ENCODE measurements around the gene DENND5A. TPM values are rescaled to one million over a fixed set of nuclear protein-coding genes. Genes with fewer than 3 reads are reported as not detected.

Gene DENND5A
- total RNA-seq, 4 donors from 2014 or later = 18.9 to 117 (median 22.7) TPM

GRCh38 chr11:9133956-9134355, 131.2 kb downstream of the DENND5A start:
- Histone ChIP-seq H3K27ac (no peak overlapping the region), H3K4me3 (no peak overlapping the region), H3K9me3 (no peaks in the 10 kb centered on the region), H3K27me3 (no peaks in the 10 kb centered on the region), H3K4me1 (peaks cover 0 to 16% (median 13%) of the 10 kb centered on the region in 4 donors), H3K36me3 (no peaks in the 10 kb centered on the region)
- intact Hi-C loops (cut with DNase I; ENCODE audit: low total_unique reads) = no loop called here
- 91 to 94% methylated on average over 2 of the region's 2 CpGs for WGBS, 2 donors (ENCODE audit: low coverage in 1 of 2)
- in situ Hi-C loops (cut with MboI; ENCODE audit: low pct_ligation_motif_present in 1 of 4, low pct_unique_long_range_greater_than_20kb in 1 of 4, low sequenced_read_pairs in 3 of 4) = loop anchor here in 2 of 4 donors (5.0 to 25.0 kb wide), 2 partner anchors 117 to 122 kb away; partner anchors contain the start of gene NRIP3 (in 1 of the 2)
- TF ChIP-seq EP300 (IDR thresholded peaks at IDR 0.05; ENCODE audit: low read depth) (no peak), POLR2AphosphoS5 (IDR thresholded peaks at IDR 0.05) (no peak), POLR2A (IDR thresholded peaks at IDR 0.05) (no peak)
- TF ChIP-seq, protein P1, sequence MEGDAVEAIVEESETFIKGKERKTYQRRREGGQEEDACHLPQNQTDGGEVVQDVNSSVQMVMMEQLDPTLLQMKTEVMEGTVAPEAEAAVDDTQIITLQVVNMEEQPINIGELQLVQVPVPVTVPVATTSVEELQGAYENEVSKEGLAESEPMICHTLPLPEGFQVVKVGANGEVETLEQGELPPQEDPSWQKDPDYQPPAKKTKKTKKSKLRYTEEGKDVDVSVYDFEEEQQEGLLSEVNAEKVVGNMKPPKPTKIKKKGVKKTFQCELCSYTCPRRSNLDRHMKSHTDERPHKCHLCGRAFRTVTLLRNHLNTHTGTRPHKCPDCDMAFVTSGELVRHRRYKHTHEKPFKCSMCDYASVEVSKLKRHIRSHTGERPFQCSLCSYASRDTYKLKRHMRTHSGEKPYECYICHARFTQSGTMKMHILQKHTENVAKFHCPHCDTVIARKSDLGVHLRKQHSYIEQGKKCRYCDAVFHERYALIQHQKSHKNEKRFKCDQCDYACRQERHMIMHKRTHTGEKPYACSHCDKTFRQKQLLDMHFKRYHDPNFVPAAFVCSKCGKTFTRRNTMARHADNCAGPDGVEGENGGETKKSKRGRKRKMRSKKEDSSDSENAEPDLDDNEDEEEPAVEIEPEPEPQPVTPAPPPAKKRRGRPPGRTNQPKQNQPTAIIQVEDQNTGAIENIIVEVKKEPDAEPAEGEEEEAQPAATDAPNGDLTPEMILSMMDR (IDR thresholded peaks at IDR 0.05) = no peak
- DNase-seq = no peak

DNA sequence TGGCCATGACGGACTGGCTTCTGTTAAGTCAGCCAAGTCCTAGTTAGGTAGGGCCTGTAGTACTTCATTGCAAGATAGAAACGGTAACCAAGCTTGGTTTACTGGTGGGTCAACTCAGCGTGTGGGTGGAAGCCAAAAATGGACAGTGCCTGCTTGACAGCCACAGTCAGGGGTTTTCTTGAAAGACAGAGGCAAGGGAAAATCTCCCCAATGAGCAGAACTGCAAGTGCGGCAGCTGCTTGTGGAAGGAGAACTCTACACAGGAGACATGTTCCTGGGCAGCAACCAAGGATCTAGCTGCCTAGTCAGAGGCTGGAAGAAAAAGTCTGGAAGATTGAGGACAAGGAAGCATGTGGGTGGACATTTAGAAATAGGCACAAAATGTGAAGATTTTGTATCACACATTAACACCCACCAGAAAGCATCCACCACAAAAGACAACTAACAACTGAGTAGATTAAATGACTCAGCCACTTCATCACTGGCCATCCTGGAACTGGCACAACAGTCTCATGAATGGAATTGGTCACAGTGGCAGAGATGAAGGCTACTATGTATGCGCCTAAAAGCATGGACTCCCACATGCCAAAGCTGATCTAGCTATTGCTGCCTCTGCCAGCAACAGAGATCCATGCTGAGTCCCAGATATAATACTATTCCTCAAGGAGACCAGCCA, 132.8 kb downstream of the DENND5A start:
- peaks cover 0 to 2% (median 1%) of the 10 kb centered on the region in 4 donors for H3K4me1 ChIP-seq
- no peak overlapping the region for H3K4me3 ChIP-seq
- TF ChIP-seq POLR2AphosphoS5 (IDR thresholded peaks at IDR 0.05) = no peak
- TF ChIP-seq EP300 (IDR thresholded peaks at IDR 0.05; ENCODE audit: low read depth) = no peak
- no peak for TF ChIP-seq POLR2A (IDR thresholded peaks at IDR 0.05)
- TF ChIP-seq, protein P1 (IDR thresholded peaks at IDR 0.05) = no peak
- intact Hi-C loops (cut with DNase I; ENCODE audit: low total_unique reads) (no loop called here), in situ Hi-C loops (cut with MboI; ENCODE audit: low pct_ligation_motif_present in 1 of 4, low pct_unique_long_range_greater_than_20kb in 1 of 4, low sequenced_read_pairs in 3 of 4) (loop anchor here in 2 of 4 donors (5.0 to 25.0 kb wide), 2 partner anchors 115 to 120 kb away; partner anchors contain the start of gene NRIP3 (in 1 of the 2))
- H3K27me3 ChIP-seq = no peaks in the 10 kb centered on the region
- no peaks in the 10 kb centered on the region for H3K36me3 ChIP-seq
- no peak overlapping the region for H3K27ac ChIP-seq
- WGBS, 2 donors (ENCODE audit: low coverage in 1 of 2) = 82 to 91% methylated on average over 3 to 5 of the region's 5 CpGs
- DNase-seq = no peak
- no peaks in the 10 kb centered on the region for H3K9me3 ChIP-seq

GRCh38 chr11:9130297-9130696, 134.9 kb downstream of the DENND5A start:
- H3K27ac ChIP-seq = no peak overlapping the region
- WGBS, 2 donors (ENCODE audit: low coverage in 1 of 2) = 75 to 89% methylated on average over 1 of the region's 1 CpG
- H3K9me3 ChIP-seq = no peaks in the 10 kb centered on the region
- TF ChIP-seq EP300 (IDR thresholded peaks at IDR 0.05; ENCODE audit: low read depth) (no peak), POLR2A (IDR thresholded peaks at IDR 0.05) (no peak), POLR2AphosphoS5 (IDR thresholded peaks at IDR 0.05) (no peak)
- TF ChIP-seq, protein P1 (IDR thresholded peaks at IDR 0.05) = no peak
- no peaks in the 10 kb centered on the region for H3K27me3 ChIP-seq
- DNase-seq = no peak
- peaks cover 0 to 3% (median 0%) of the 10 kb centered on the region in 4 donors for H3K4me1 ChIP-seq
- in situ Hi-C loops (cut with MboI; ENCODE audit: low pct_ligation_motif_present in 1 of 4, low pct_unique_long_range_greater_than_20kb in 1 of 4, low sequenced_read_pairs in 3 of 4) (loop anchor here in 2 of 4 donors (5.0 to 25.0 kb wide), 2 partner anchors 113 to 118 kb away; partner anchors contain the start of gene NRIP3 (in 1 of the 2)), intact Hi-C loops (cut with DNase I; ENCODE audit: low total_unique reads) (no loop called here)
- no peaks in the 10 kb centered on the region for H3K36me3 ChIP-seq
- H3K4me3 ChIP-seq = no peak overlapping the region

- H3K4me1 ChIP-seq = peaks cover 0 to 3% (median 0%) of the 10 kb centered on the region in 4 donors
- no peak overlapping the region for H3K27ac ChIP-seq
- TF ChIP-seq POLR2AphosphoS5 (IDR thresholded peaks at IDR 0.05) = no peak
- TF ChIP-seq POLR2A (IDR thresholded peaks at IDR 0.05) = no peak
- TF ChIP-seq EP300 (IDR thresholded peaks at IDR 0.05; ENCODE audit: low read depth) = no peak
- TF ChIP-seq, protein P1 (IDR thresholded peaks at IDR 0.05) = no peak
- no peak for DNase-seq
- H3K9me3 ChIP-seq = no peaks in the 10 kb centered on the region
- no peak overlapping the region for H3K4me3 ChIP-seq
- H3K36me3 ChIP-seq = no peaks in the 10 kb centered on the region
- 36 to 40% methylated on average over 2 of the region's 2 CpGs for WGBS, 2 donors (ENCODE audit: low coverage in 1 of 2)
- intact Hi-C loops (cut with DNase I; ENCODE audit: low total_unique reads) (no loop called here), in situ Hi-C loops (cut with MboI; ENCODE audit: low pct_ligation_motif_present in 1 of 4, low pct_unique_long_range_greater_than_20kb in 1 of 4, low sequenced_read_pairs in 3 of 4) (loop anchor here in 1 of 4 donors (25.0 kb wide), 1 partner anchor 114 kb away; the partner anchor contains the start of gene NRIP3)
- no peaks in the 10 kb centered on the region for H3K27me3 ChIP-seq
These were observed 138.5 kb downstream of the DENND5A start for GRCh38 chr11:9126636-9127035.
